Umbilical cord (tissue), 2 donors: ENCODE measurements around the gene MAML2. TPM values are rescaled to one million over a fixed set of nuclear protein-coding genes. Genes with fewer than 3 reads are reported as not detected.

ENCODE experiments used
- DNase-seq: peaks from one replicate; pipeline ENCODE4 v3.0.0-alpha.2; 2015; ENCODE audit warnings: low spot score
- total RNA-seq: library from RNA; depleted of rRNA; stranded (reverse); fragments of >200 nt; gene quantifications from one replicate; pipeline ENCODE4 v1.2.3, GENCODE V29; 2014; ENCODE audit warnings: low replicate concordance; ENCODE audit not compliant: insufficient read depth

Gene MAML2
- total RNA-seq, 1 donor from 2014 or later, result 17.1 TPM

- no peak for DNase-seq
These were observed 327.0 kb downstream of the MAML2 start for GRCh38 chr11:96015906-96016565.

- no peak for DNase-seq
These were observed 328.8 kb downstream of the MAML2 start for GRCh38 chr11:96014217-96014616.

DNA sequence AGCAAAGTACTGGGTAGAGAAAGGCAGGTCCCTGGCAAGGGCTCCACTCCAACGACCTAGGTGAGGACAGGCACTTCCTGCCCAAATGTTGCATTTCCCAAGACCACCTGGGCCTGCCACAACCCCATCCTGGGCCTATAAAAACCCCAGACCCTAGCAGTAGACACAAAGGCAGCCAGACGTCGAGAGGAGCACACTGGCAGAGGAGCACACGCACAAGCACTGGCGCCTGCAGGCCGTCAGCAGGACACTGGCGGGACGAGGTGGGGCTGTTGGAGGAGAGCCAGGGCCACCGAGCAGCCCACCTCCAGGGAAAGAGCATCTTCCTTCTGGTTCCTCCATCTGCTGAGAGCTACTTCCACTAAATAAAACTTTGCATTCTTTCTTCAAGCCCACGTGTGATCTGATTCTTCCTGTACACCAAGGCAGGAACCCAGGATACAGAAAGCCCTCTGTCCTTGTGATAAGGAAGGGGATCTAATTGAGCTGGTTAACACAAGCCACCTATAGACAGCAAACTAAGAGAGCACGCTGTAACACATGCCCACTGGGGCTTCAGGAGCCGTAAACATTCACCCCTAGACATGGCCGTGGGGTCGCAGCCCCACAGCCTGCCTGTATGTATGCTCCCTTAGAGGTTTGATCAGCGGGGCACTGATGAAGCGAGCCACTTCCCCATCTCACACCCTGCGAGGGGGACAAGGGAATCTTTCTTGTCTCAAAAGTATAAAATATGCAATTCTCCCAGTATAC, 329.4 kb downstream of the MAML2 start:
- no peak for DNase-seq

DNA sequence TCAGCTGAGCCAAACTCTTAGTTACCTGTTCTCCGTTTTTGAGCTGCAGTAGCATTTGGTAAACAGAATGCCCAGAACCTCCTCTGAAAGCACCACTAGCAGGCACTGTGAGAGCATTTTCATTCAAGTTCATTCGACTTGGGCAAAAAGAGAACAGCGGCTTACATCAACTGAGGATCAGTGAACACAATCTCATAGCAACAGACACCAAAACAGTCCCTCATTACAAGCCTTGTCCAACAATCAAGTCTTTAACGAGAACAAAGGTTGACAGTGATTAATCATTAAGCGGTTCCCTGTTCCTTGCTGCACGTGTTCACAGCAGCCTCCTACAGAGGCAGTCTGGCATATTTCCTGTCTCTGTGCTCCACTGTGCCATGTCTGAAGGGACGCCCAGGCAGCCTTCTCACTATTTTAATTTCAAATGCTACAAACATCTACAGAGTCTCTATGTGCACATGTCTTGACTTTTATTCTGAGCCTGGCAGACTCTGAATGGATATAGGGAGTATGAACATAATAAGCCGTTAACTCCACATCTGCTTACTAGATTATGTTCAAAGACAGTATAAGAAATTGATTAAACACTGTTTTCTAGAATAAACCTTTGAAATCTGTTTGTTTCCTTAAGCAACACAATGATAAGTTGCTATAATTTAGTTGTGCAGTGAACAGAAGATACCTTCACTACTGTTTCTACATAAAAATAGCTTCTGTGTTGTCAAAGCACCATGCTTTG, 330.7 kb downstream of the MAML2 start:
- DNase-seq, result peak; percentile 87

GRCh38 chr11:96010683-96011082, 332.3 kb downstream of the MAML2 start:
- DNase-seq, result no peak

- no peak for DNase-seq
These were observed 334.8 kb downstream of the MAML2 start for GRCh38 chr11:96008161-96008720.

DNA sequence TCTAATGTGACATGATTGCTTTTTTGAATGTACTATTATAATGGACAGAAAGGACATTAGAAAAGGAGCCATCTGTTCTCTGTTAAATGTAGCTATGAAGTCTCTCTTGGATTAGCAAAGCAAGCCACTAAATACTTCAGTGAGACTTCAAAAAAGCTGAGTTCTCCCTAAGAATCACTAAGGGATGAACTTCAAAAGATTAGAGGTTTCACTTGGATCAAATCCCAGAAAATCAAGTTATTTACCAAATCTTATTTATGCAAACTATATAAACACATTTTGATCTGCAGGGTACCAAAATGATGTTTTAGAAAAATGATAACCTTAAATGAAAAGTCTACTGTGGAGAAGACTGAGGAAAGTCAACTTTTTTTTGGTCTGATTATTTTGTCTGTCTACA, 337.0 kb downstream of the MAML2 start:
- DNase-seq, result peak; percentile 91

DNA sequence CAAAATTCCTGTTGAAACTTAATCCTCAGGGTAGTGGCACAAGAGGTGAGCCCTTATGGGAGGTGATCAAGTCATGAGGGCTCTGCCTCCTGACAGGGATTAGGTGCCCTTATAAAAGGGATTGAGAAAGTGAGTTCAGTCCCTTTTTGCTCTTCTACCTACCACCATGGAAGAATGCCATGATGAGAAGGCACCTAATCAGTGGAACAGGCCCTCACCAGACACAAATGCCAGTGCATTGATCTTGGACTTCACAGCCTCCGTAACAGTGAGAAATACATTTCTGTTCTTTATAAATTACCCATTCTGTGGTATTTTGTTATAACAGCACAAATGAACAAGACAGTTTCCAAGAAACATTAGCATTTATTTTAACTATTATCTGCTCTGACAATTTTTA, 338.1 kb downstream of the MAML2 start:
- no peak for DNase-seq

GRCh38 chr11:96002754-96003290, 340.2 kb downstream of the MAML2 start:
- DNase-seq, result no peak

- DNase-seq, result no peak
These were observed 340.7 kb downstream of the MAML2 start for GRCh38 chr11:96002339-96002738.

DNA sequence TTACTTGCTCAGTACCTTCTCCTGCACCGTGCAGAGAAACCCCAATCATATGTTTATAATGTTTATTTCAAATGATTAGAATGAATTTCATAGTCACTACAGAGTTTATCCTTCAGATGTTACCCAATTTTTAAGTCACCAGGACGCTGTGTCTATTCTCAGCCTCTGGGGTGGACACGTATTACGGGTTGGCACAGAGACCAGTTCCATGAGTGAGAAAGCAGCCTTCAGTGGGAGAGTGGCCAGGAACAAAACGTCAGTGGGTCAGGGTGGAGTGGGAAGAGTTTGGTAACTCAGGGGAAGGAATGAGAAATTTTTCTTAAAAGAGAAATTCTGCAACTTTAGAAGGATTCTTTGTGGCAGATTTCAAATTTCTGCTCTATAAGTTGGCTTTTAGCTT, 342.0 kb downstream of the MAML2 start:
- peak; percentile 90 for DNase-seq

DNA sequence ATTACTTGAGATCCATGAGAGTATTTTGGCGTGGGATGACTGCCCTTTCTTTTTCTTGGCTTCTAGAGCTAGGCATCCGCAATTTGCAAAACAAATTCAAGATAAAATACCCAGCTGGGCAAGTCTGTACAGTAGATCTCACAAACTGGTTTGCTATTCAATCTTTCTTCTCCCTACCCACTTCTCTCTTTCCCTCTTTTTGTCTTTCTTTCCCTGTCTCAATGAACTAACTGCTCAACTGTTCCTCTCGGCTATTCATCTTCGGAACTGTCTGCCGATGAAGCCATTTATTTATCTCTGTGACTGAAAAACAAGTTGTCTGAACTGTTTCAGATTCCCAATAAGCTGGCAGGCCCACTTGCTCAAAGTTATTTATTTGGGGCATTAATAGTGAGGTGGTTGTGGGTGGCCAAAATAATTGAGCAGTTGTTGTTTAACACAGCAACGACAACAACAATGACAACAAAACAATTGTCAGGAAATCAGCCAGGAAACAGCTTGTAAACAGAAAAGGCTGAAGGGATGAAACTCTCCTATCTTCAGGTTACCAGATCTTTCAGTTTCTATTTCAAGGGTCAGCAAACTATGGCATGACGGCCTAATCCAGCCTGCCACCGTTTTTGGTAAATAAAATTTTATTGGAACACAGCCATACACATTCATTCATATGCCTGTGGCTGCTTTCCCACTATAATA, 343.1 kb downstream of the MAML2 start:
- DNase-seq, result no peak

- peak; percentile 32 for DNase-seq
These were observed 346.3 kb downstream of the MAML2 start for GRCh38 chr11:95996621-95997235.

DNA sequence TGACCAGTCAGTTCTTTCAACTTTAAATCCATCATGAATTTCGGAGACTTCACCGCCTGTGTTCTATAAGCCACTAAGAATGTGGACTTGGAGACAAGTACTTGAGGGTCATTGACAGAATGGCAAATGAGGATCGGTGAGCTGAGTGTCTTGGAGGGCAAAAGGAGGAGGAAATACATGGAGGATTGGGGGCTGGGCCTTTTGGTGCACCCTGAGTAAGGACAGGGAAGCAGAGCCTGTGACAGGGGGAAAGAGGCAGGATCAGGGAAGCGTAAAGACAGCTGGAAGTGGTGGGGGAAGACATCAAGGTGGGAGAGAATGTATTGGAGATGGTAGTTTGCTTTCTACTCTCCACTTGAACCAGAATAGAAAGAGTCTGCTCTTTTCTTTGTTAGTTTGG, 348.7 kb downstream of the MAML2 start:
- DNase-seq, result no peak

- no peak for DNase-seq
These were observed 349.3 kb downstream of the MAML2 start for GRCh38 chr11:95993438-95994298.

- peak; percentile 35 for DNase-seq
These were observed 351.4 kb downstream of the MAML2 start for GRCh38 chr11:95991545-95991944.

GRCh38 chr11:95991101-95991500, 351.9 kb downstream of the MAML2 start:
- no peak for DNase-seq

DNA sequence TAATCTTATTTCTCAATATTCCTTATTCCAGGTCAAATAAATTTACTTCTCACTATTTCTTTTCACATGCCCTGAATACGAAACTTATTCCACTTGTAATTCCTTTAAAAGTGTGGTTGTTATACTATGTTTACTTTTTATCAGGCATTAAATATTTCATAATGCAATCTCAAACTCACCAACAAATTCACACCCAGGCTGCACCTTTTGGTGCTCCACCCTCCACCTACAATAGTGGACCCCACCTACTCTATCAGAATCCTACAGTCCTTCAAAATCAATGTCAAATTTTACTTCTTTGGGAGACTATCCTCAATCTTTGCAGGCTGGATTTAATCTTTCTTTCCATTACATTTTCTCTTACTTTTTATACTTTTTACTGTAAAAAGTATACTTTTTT, 353.2 kb downstream of the MAML2 start:
- DNase-seq, result no peak

DNA sequence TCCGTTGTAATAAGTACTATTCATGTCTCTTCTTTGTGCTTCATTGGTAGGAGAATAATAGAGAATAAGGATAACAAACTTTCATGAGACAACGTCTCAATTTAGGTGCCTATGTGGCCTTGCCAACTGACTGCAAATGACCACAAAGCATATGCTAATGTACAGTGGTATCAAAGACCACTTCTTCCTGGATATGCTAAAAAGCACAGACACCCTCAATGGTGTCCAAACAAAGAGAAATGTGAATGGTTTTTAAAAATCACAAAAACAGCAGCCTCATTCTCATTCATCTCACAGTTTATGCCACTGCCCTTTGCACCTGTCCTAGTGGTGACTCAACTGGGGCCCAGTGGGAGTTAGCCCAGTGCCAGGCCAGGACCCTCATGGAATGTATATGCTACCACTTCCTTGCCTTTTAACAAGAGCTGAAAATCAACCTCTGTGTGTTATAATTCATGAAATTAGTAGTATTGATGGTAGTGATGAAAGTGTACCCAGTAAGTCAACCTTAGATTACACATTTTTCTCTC, 353.9 kb downstream of the MAML2 start:
- DNase-seq, result no peak
